Measurements from ENCODE around the gene GALNT5.
A peak's percentile ranks its signal among the peaks of the same experiment; 100 is the strongest.
"Not testable (repeated sequence)": the region's sequence is repeated elsewhere in the genome, so short reads cannot be mapped to it uniquely, and the experiment has no call there.

Gene GALNT5

GRCh38 chr2:157250836-157251235, 6.7 kb upstream of the GALNT5 start:
- DNase-seq: no peak

- DNase-seq: no peak
These were observed 5.6 kb upstream of the GALNT5 start for GRCh38 chr2:157251932-157252331.

- DNase-seq: no peak
These were observed 5.0 kb upstream of the GALNT5 start for GRCh38 chr2:157252529-157252928.

- DNase-seq: no peak
These were observed 3.5 kb upstream of the GALNT5 start for GRCh38 chr2:157254041-157254440.

- no peak for DNase-seq
These were observed 1.8 kb upstream of the GALNT5 start for GRCh38 chr2:157255746-157256145.

GRCh38 chr2:157256626-157257025, 879 bp upstream of the GALNT5 start:
- DNase-seq: no peak

- no peak for DNase-seq
These were observed 1.2 kb downstream of the GALNT5 start for GRCh38 chr2:157258520-157259326.

- DNase-seq: no peak
These were observed 1.9 kb downstream of the GALNT5 start for GRCh38 chr2:157259386-157259785.

GRCh38 chr2:157259960-157260359, 2.5 kb downstream of the GALNT5 start:
- no peak for DNase-seq

- no peak for DNase-seq
These were observed 3.2 kb downstream of the GALNT5 start for GRCh38 chr2:157260533-157261198.

- no peak for DNase-seq
These were observed 3.8 kb downstream of the GALNT5 start for GRCh38 chr2:157261199-157261782.

- DNase-seq: no peak
These were observed 4.7 kb downstream of the GALNT5 start for GRCh38 chr2:157262248-157262647.

GRCh38 chr2:157264099-157264498, 6.6 kb downstream of the GALNT5 start:
- no peak for DNase-seq

GRCh38 chr2:157265825-157266224, 8.3 kb downstream of the GALNT5 start:
- no peak for DNase-seq

- DNase-seq: no peak
These were observed 10.0 kb downstream of the GALNT5 start for GRCh38 chr2:157267476-157267875.

GRCh38 chr2:157269060-157269459, 11.6 kb downstream of the GALNT5 start:
- no peak for DNase-seq

GRCh38 chr2:157269922-157270321, 12.4 kb downstream of the GALNT5 start:
- no peak for DNase-seq

GRCh38 chr2:157271590-157272203, 14.2 kb downstream of the GALNT5 start:
- no peak for DNase-seq

GRCh38 chr2:157279311-157279710, 21.8 kb downstream of the GALNT5 start:
- not testable (repeated sequence) for DNase-seq

GRCh38 chr2:157281316-157281715, 23.8 kb downstream of the GALNT5 start:
- DNase-seq: no peak

- peak; percentile 59 for DNase-seq
These were observed 26.0 kb downstream of the GALNT5 start for GRCh38 chr2:157283468-157283867.

- DNase-seq: no peak
These were observed 29.7 kb downstream of the GALNT5 start for GRCh38 chr2:157287160-157287559.

GRCh38 chr2:157290525-157290924, 33.0 kb downstream of the GALNT5 start:
- DNase-seq: no peak

GRCh38 chr2:157291018-157291417, 33.5 kb downstream of the GALNT5 start:
- no peak for DNase-seq

Data from NCI-H2081 treated with DMSO at 0.1 percent for 48 hours (cell line).